HepG2 (cell line): ENCODE data around the gene COG5. TPM values are rescaled to one million over a fixed set of nuclear protein-coding genes. Genes with fewer than 3 reads are reported as not detected.
A peak's percentile ranks its signal among the peaks of the same experiment; 100 is the strongest.

Experiments
- ATAC-seq: fragments of 200-7000 bp; cut with Tn5 transposase; 3 replicates; pipeline ENCODE4 v1.9.1; 2020; ENCODE audit warnings: mild to moderate bottlenecking, moderate library complexity
- BruUV-seq: library from RNA; stranded (reverse); fragments of 400-500 nt; replicated peaks from 2 replicates; lab custom pipeline; 2021; lab: Mats Ljungman, UMichigan
- CTCF ChIA-PET: fragments of 300-600 bp; formaldehyde crosslinking; extraction: SDS; loops from one replicate; lab custom pipeline; 2021; ENCODE audit warnings: low total read pairs, inconsistent platforms, low intra/inter-chr PET ratio; lab: Yijun Ruan, JAX
- POLR2A ChIA-PET: fragments of 350-600 bp; sonication (Branson Sonifier 250); formaldehyde crosslinking; loops from one replicate; lab custom pipeline; 2020; ENCODE audit warnings: antibody characterized with exemption, inconsistent platforms; lab: Yijun Ruan, JAX
- DNase-seq: peaks from one replicate; pipeline ENCODE4 v3.0.0-alpha.2; 2015; ENCODE audit warnings: low spot score
- FAIRE-seq: peaks from 3 replicates; lab custom pipeline; 2011; peaks lifted over from hg19 to GRCh38; lab: Jason Lieb, UNC
- H2AFZ ChIP-seq: one replicate; pipeline ENCODE4 v1.6.1; 2011; ENCODE audit warnings: low read length, inconsistent platforms
- H3K27ac ChIP-seq: fragments of 300-600 bp; 3 replicates; pipeline ENCODE4 v1.8.0; 2011; ENCODE audit warnings: mixed run types, mild to moderate bottlenecking, mixed read lengths, low read length, inconsistent platforms; ENCODE audit not compliant: insufficient read depth; ENCODE audit errors: extremely low read length
- H3K27me3 ChIP-seq, 2 experiments: fragments of 200-600 bp in 1 of 2; 2 replicates in 1 of 2; 3 replicates in 1 of 2; pipeline versions ENCODE4 v1.6.0 to v1.8.0; 2011; ENCODE audit warnings: low read length in 2 of 2, mild to moderate bottlenecking in 2 of 2, moderate library complexity in 2 of 2, inconsistent platforms in 1 of 2; ENCODE audit not compliant: insufficient read depth in 2 of 2, control insufficient read depth in 1 of 2
- H3K36me3 ChIP-seq, 2 experiments: fragments of 200-600 bp in 1 of 2; replicated peaks in 1 of 2; 2 replicates in 1 of 2; 3 replicates in 1 of 2; pipeline versions ENCODE4 v1.5.1 to v1.8.0; 2011; ENCODE audit warnings: low read length in 2 of 2, inconsistent platforms in 1 of 2; ENCODE audit not compliant: insufficient read depth in 2 of 2, control insufficient read depth in 1 of 2
- H3K4me1 ChIP-seq: 2 replicates; pipeline ENCODE4 v1.5.1; 2012; ENCODE audit warnings: low read length, inconsistent platforms; ENCODE audit not compliant: insufficient read depth
- H3K4me2 ChIP-seq: 2 replicates; pipeline ENCODE4 v1.6.0; 2011; ENCODE audit warnings: low read depth, low read length, inconsistent platforms
- H3K4me3 ChIP-seq, 3 experiments: fragments of 200-600 bp in 1 of 3; sonication (generic), shearing (Covaris generic) in 1 of 3; replicated peaks in 1 of 3; 2 replicates each; pipeline ENCODE4 v1.5.1; 2011 to 2016; ENCODE audit warnings: low read length in 3 of 3, inconsistent platforms in 2 of 3, low read depth in 2 of 3, mild to moderate bottlenecking in 2 of 3, control low read depth in 1 of 3, mixed read lengths in 1 of 3; ENCODE audit not compliant: insufficient read depth in 1 of 3
- H3K79me2 ChIP-seq: one replicate; pipeline ENCODE4 v1.6.1; 2011; ENCODE audit warnings: low read length, inconsistent platforms; ENCODE audit not compliant: insufficient read depth
- H3K9ac ChIP-seq: 2 replicates; pipeline ENCODE4 v1.6.0; 2011; ENCODE audit warnings: mild to moderate bottlenecking, low read depth, low read length, inconsistent platforms; ENCODE audit not compliant: insufficient read depth
- H3K9me3 ChIP-seq: 2 replicates; pipeline ENCODE4 v1.5.1; 2012; ENCODE audit warnings: mild to moderate bottlenecking, low read length
- H4K20me1 ChIP-seq: 2 replicates; pipeline ENCODE4 v1.6.0; 2011; ENCODE audit warnings: inconsistent platforms, mild to moderate bottlenecking, low read length, moderate library complexity; ENCODE audit not compliant: insufficient read depth
- NFAT5 ChIP-seq: sonication (generic); formaldehyde crosslinking; IDR thresholded peaks from 2 replicates; pipeline ENCODE4 v1.4.0; 2020; ENCODE audit warnings: missing genetic modification reagents
- REL ChIP-seq: sonication (generic); formaldehyde crosslinking; conservative IDR thresholded peaks from 2 replicates; pipeline ENCODE4 v1.8.0; 2022; ENCODE audit warnings: mild to moderate bottlenecking, missing genetic modification reagents, moderate library complexity
- SOX13 ChIP-seq, 3 experiments: fragments of 450-650 bp in 1 of 3; sonication (generic) in 1 of 3; formaldehyde crosslinking in 1 of 3; IDR thresholded peaks in 2 of 3; conservative IDR thresholded peaks in 1 of 3; 2 replicates each; pipeline versions ENCODE4 v1.5.0 to v1.6.1; 2016 to 2020; ENCODE audit warnings: antibody characterized with exemption in 1 of 3, mild to moderate bottlenecking in 1 of 3, missing compliant biosample characterization in 1 of 3, missing genetic modification reagents in 1 of 3, moderate library complexity in 1 of 3
- ZNF160 ChIP-seq: sonication (generic); formaldehyde crosslinking; IDR thresholded peaks from 2 replicates; pipeline ENCODE4 v1.8.0; 2022; ENCODE audit warnings: mild to moderate bottlenecking, inconsistent platforms, missing genetic modification reagents
- ZNF205 ChIP-seq: IDR thresholded peaks from 2 replicates; pipeline ENCODE4 v1.6.1; 2018; ENCODE audit warnings: missing biosample characterization, missing genetic modification reagents
- ZNF430 ChIP-seq: sonication (generic); formaldehyde crosslinking; IDR thresholded peaks from 2 replicates; pipeline ENCODE4 v1.9.0; 2021; ENCODE audit warnings: mild to moderate bottlenecking, missing genetic modification reagents
- ZNF800 ChIP-seq: sonication (generic); formaldehyde crosslinking; IDR thresholded peaks from 2 replicates; pipeline ENCODE4 v1.4.0; 2020; ENCODE audit warnings: missing genetic modification reagents
- WGBS: methylation state at CpG from one replicate; pipeline ENCODE4 v1.1.6; 2017; ENCODE audit warnings: low lambda C conversion rate; 5-methylcytosine and 5-hydroxymethylcytosine counted together
- in situ Hi-C: cut with HindIII; loops from 2 replicates; pipeline ENCODE4 v1.10.0; 2017; ENCODE audit warnings: low pct_unique_long_range_greater_than_20kb; ENCODE audit not compliant: extremely low pct_ligation_motif_present
- intact Hi-C: fragments of 100-400 bp; cut with micrococcal nuclease; formaldehyde crosslinking; loops from one replicate; pipeline ENCODE4 v1.10.0; 2022; ENCODE audit not compliant: unreplicated experiment
- polyA plus RNA-seq, 8 experiments: library from polyadenylated mRNA; depleted of rRNA in 3 of 8; stranded (reverse) in 7 of 8; unstranded in 1 of 8; fragments of >200 nt; fragmentation: Illumina TruSeq in 4 of 8; extraction: Trizol in 4 of 8; gene quantifications; 2 replicates each; pipeline versions ENCODE4 v1.2.1 to v1.2.3, GENCODE V29; 2011 to 2016; ENCODE audit warnings: low read depth in 4 of 8, missing spikeins in 1 of 8, mixed read lengths in 1 of 8; ENCODE audit not compliant: insufficient read depth in 1 of 8
- total RNA-seq, 5 experiments: library from RNA; depleted of rRNA; stranded (reverse); fragments of >200 nt; fragmentation: Illumina TruSeq; extraction: Trizol; gene quantifications; 2 replicates each; pipeline ENCODE4 v1.2.3, GENCODE V29; 2016; ENCODE audit warnings: low read depth in 1 of 5

COG5 gene
- total and polyA plus RNA-seq, 2 of the 13 experiments (the other 11 are each of a cell fraction or from before 2014, with no cell fraction given) = 20.4 to 31.3 TPM

GRCh38 chr7:107544848-107545591, 18.7 kb downstream of the COG5 start:
- CTCF ChIA-PET = no interaction called here
- no peaks in the 10 kb centered on the region; the same call in 1 of the 2 replicates for H4K20me1 ChIP-seq
- no peak for TF ChIP-seq ZNF800 (CRISPR knock-in tag)
- TF ChIP-seq REL (CRISPR knock-in tag) = no peak
- no peak for TF ChIP-seq ZNF205 (CRISPR knock-in tag)
- no peak for TF ChIP-seq NFAT5 (CRISPR knock-in tag)
- TF ChIP-seq ZNF160 (CRISPR knock-in tag) = peak; percentile 93
- TF ChIP-seq ZNF430 (CRISPR knock-in tag) = no peak
- no peak for TF ChIP-seq SOX13 (IDR thresholded peaks at IDR 0.05)
- no peak for TF ChIP-seq SOX13 (CRISPR knock-in tag; conservative IDR thresholded peaks at IDR 0.05 in 1 of 2, IDR thresholded peaks at IDR 0.05 in 1 of 2)
- TF ChIP-seq, all 625 proteins: peak for 1
- no peak overlapping the region for H3K4me3 ChIP-seq
- H2AFZ ChIP-seq = no peak overlapping the region
- no peak for FAIRE-seq
- intact Hi-C loops = no loop called here
- H3K4me1 ChIP-seq = peaks cover 17% of the 10 kb centered on the region
- H3K27me3 ChIP-seq = no peaks in the 10 kb centered on the region
- BruUV-seq = no TSS peak
- in situ Hi-C loops = no loop called here
- over 99% methylated on average over 4 of the region's 4 CpGs for WGBS
- no peak for ATAC-seq
- H3K9ac ChIP-seq = no peak overlapping the region
- H3K79me2 ChIP-seq = peaks cover 9% of the 10 kb centered on the region
- DNase-seq = no peak
- no peak overlapping the region for H3K27ac ChIP-seq
- H3K9me3 ChIP-seq = peaks cover 9% of the 10 kb centered on the region; the same call in 1 of the 2 replicates
- POLR2A ChIA-PET = no interaction called here
- H3K4me2 ChIP-seq = no peak overlapping the region
- peaks cover 5 to 37% of the 10 kb centered on the region in 2 experiments for H3K36me3 ChIP-seq
